Stimulated activated naive CD8-positive, alpha-beta T cell treated with anti-CD3 and anti-CD28 coated beads, Interleukin-15, amount 100 ng/mL, for 72 hours (primary cell): ENCODE measurements around the gene ZNF195.
"Not testable (repeated sequence)": the region's sequence is repeated elsewhere in the genome, so short reads cannot be mapped to it uniquely, and the experiment has no call there.

Experiments used
- ATAC-seq: fragments of 150-1000 bp; cut with Tn5 transposase; 2 replicates; pipeline ENCODE4 v1.10.0; 2021; ENCODE audit warnings: mild to moderate bottlenecking, moderate library complexity
- DNase-seq, 2 donors: peaks; one replicate each; pipeline ENCODE4 v3.0.0; 2021 to 2022
- H3K27ac Mint-ChIP-seq, 2 donors: one replicate each; pipeline ENCODE4 v1.8.0; 2022; ENCODE audit warnings: mild to moderate bottlenecking in 2 of 2, mixed read lengths in 2 of 2, moderate library complexity in 2 of 2
- H3K27me3 Mint-ChIP-seq: one replicate; pipeline ENCODE4 v1.8.0; 2022; ENCODE audit warnings: mixed read lengths
- H3K4me1 Mint-ChIP-seq: one replicate; pipeline ENCODE4 v1.8.0; 2022; ENCODE audit warnings: mild to moderate bottlenecking, mixed read lengths
- H3K4me3 Mint-ChIP-seq, 2 donors: one replicate each; pipeline ENCODE4 v1.8.0; 2022; ENCODE audit warnings: mild to moderate bottlenecking in 2 of 2, mixed read lengths in 2 of 2, moderate library complexity in 1 of 2
- H3K9me3 Mint-ChIP-seq, 2 donors: one replicate each; pipeline ENCODE4 v1.8.0; 2022; ENCODE audit warnings: mixed read lengths in 2 of 2

ZNF195 gene

DNA sequence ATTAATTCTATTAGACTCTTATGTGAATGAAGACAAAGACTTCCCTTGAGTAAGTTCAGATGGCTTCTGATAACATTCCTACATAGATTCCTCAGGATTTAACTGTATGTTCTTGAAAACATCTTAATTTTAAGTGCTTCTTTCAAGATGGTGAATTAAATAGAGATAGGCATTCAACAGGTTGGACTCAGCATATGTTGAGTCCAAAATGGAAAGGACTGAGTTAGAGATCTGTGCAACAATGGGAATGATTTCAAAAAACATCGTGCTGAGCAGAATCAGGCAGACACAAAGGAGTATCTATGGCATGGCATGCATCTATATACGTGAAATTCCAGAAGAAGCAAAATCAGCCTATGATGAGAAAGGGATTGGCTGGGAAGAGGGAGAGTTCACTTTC lies 36.2 kb downstream of the ZNF195 start:
- Mint-ChIP-seq H3K4me3 (no peak overlapping the region), H3K9me3 (peaks cover 8 to 12% of the 10 kb centered on the region in 2 donors), H3K27ac (no peak overlapping the region), H3K4me1 (peaks cover 7% of the 10 kb centered on the region), H3K27me3 (peaks cover 31% of the 10 kb centered on the region)
- DNase-seq: no peak
- no peak for ATAC-seq

DNA sequence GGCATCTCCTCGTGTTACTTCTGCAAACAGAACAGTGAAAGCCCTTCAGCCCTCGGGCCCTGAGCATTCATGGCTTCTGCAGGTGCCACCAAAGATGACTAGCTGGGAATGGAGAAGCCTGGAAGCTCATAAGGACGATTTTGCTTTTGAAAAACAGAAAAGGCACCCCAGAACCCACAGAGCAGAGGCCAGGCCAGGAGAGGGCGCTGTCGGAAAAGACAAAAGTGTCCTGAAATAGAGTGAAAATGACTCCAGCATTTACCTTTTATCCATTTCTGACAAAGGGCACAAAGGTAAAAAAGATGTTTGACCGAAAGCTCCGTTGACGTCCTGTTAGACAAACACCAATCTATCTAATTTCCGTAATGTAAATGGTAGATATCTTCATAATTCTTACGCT lies 37.6 kb downstream of the ZNF195 start:
- H3K9me3 Mint-ChIP-seq: peaks cover 0 to 5% of the 10 kb centered on the region in 2 donors
- peak; percentile 60 for ATAC-seq
- peak; percentile 63 to 68 for DNase-seq
- no peak overlapping the region for H3K4me3 Mint-ChIP-seq
- peaks cover 7% of the 10 kb centered on the region for H3K4me1 Mint-ChIP-seq
- peaks cover 31% of the 10 kb centered on the region for H3K27me3 Mint-ChIP-seq
- no peak overlapping the region for H3K27ac Mint-ChIP-seq

DNA sequence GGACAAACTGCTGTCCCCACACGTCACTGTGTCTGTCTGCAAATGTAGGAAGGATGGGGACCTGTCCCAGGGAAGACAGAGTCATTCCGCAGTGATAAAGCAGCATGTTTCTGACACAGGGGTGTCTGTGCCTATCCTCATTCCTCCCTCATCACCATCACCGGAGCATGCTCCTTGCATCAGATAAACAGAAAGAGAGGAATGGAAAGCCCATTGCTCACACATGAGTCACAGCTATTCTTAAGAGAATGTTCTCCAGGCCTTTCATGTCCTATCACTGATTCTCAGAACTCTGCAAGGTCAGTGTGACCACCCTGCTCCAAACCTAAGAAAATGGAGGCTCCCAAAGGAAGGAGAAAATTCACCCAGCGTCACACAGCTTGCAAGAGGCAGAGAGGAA lies 38.9 kb downstream of the ZNF195 start:
- no peak overlapping the region for H3K4me3 Mint-ChIP-seq
- no peaks in the 10 kb centered on the region for H3K9me3 Mint-ChIP-seq
- no peak overlapping the region for H3K27ac Mint-ChIP-seq
- H3K27me3 Mint-ChIP-seq: peaks cover 31% of the 10 kb centered on the region
- no peaks in the 10 kb centered on the region for H3K4me1 Mint-ChIP-seq
- DNase-seq (no peak), ATAC-seq (no peak)

DNA sequence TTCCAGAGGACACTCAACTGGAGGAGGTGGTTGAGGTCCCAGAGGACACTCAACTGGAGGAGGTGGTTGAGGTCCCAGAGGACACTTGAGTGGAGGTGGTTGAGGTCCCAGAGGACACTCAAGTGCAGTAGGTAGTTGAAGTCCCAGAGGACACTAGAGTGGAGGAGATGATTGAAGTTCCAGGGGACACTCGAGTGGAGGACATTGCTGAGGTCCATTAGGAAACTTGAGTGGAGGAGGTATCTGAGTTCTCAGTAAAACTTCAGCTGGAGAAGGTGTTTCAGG lies 39.7 kb downstream of the ZNF195 start:
- DNase-seq (no peak), ATAC-seq (no peak)
- no peak overlapping the region for H3K4me3 Mint-ChIP-seq
- H3K27me3 Mint-ChIP-seq: peaks cover 31% of the 10 kb centered on the region
- H3K9me3 Mint-ChIP-seq: no peaks in the 10 kb centered on the region
- H3K4me1 Mint-ChIP-seq: no peaks in the 10 kb centered on the region
- H3K27ac Mint-ChIP-seq: no peak overlapping the region

DNA sequence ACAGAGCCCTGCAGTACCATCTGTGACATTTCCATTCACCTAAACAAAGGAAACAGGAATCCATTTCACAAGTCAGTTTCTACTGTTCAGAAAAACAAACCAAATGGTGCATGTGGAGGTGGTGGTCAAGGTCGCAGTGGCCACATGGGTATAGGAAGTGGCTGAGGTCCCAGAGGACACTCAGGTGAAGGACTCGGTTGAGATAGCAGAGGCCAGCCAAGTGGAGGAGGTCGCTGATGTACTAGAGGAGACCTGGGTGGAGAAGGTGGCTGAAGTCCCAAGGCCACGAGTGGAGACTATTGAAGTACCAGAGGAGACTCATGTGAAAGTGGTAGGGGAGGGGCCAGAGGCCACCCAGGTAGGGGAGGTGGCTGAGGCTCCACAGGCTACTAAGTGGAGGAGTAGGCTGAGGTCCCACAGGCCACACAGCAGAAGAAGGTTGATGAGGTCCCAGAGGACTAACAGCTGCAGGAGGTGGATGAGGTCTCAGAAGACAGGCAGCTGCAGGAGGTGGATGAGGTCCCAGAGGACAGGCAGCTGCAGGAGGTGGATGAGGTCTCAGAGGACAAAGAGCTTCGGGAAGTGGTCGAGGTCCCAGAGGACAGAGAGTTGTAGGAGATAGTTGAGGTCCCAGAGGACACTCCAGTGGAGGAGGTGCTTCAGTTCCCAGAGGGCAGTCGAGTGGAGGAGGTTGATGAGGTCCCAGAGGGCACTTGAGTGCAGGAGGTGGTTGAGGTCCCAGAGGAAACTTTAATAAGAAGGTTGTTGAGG lies 40.2 kb downstream of the ZNF195 start:
- H3K27me3 Mint-ChIP-seq: peaks cover 31% of the 10 kb centered on the region
- no peak overlapping the region for H3K4me3 Mint-ChIP-seq
- H3K27ac Mint-ChIP-seq: peak overlapping the region; percentile 3 to 42
- H3K9me3 Mint-ChIP-seq: no peaks in the 10 kb centered on the region
- H3K4me1 Mint-ChIP-seq: no peaks in the 10 kb centered on the region
- ATAC-seq (no peak), DNase-seq (no peak)

DNA sequence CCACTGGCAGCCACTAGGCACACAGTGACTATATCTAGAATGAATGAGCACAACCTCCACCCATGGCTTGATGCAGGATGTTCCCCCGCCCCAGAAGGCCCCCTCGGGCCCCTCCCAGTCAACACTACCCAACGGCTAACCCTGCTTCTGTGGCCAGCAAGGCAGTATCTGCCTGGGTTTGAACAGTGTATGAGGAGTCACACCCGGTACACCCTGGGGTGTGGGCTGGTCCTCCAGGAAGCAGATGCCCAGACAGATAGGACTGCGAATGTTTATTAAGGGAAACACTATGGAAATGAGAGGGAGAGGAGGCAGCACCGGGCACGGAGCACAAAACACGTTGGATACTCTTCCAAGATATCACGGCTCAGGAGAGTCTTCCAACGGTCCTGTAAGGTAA lies 42.5 kb downstream of the ZNF195 start:
- not testable (repeated sequence) for DNase-seq, H3K9me3 Mint-ChIP-seq, H3K4me1 Mint-ChIP-seq, ATAC-seq, H3K4me3 Mint-ChIP-seq, H3K27ac Mint-ChIP-seq
- H3K27me3 Mint-ChIP-seq: peaks cover 31% of the 10 kb centered on the region

DNA sequence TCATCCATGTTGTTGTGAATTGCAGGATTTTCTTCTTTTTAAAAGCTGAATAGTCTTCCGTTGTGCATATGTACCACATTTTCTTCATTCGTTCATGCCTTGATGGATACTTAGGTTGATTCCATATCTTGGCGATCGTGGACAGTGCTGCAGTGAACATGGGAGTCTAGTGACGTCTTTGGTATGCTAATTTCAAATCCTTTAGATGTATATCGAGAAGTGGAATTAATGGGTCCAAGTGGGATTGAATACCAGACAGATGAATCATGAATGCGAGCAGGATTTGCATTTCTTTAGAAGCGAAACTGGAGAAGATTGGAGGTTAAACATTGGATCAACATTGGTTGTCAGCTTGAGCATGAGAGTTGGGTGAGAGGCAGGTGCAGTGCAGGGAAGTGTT lies 45.8 kb downstream of the ZNF195 start:
- DNase-seq, H3K4me3 Mint-ChIP-seq, H3K27ac Mint-ChIP-seq, H3K27me3 Mint-ChIP-seq, H3K4me1 Mint-ChIP-seq, H3K9me3 Mint-ChIP-seq, ATAC-seq: not testable (repeated sequence)

DNA sequence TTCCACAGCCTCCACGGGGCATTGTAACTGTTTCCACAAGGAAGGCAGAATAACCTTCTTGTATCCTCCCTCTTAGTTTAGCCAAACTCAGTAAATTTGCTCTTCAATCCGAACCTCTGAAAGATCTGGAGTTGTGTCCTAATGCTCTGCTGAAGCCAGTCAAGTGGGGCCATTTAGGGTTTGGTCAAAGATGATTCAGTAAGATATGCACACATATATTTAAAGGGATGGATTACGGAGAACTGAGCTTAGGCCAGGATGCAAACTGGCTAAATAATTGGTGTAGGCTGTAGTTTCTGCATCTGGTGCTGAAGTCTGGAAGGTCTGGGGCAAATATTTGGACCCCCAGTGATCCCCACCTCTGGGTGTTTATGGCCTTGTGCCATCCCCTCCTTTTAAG lies 47.9 kb downstream of the ZNF195 start:
- not testable (repeated sequence) for H3K4me1 Mint-ChIP-seq, H3K27me3 Mint-ChIP-seq, H3K4me3 Mint-ChIP-seq, H3K27ac Mint-ChIP-seq, ATAC-seq, H3K9me3 Mint-ChIP-seq, DNase-seq

DNA sequence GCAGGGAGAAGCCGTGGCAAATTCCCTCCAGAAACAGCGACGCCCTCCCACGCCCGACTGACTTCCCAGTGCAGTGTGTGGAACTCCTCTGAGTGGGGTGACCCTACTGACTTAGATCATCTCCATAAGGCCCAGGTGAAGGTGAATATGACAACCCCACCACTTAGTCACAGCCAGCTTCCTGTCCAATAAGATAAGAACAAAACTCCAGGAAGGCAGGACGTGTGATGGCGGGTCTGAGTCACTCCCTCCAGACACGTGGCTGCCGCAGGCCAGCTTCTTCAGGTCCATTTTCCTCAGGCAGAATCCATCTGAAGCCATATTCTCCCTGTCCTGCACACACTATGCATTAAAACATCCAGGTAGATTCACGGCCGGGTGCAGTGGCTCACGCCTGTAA lies 48.9 kb downstream of the ZNF195 start:
- not testable (repeated sequence) for H3K4me3 Mint-ChIP-seq, H3K27ac Mint-ChIP-seq, H3K9me3 Mint-ChIP-seq, H3K4me1 Mint-ChIP-seq, H3K27me3 Mint-ChIP-seq, DNase-seq, ATAC-seq

DNA sequence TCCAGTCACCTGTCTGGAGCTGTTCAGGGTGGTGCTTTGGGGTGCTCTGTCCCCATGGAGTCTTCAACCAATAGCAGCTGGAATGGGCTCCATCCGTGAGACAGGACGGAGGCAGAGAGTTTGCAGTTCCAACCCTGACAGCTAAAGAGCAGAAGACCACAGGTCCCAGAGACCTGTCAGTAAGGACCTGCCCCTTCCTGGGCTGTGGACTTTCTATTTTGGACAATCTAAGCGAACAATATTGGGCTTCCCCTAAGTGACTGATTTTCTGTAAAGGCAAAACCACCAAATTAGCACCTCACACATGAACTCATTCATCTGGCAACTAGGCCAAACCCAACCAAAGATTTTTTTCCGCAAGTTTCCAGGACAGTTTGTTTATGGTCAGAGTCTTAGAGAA lies 50.4 kb downstream of the ZNF195 start:
- DNase-seq, H3K27me3 Mint-ChIP-seq, H3K4me1 Mint-ChIP-seq, H3K9me3 Mint-ChIP-seq, H3K27ac Mint-ChIP-seq, H3K4me3 Mint-ChIP-seq, ATAC-seq: not testable (repeated sequence)

DNA sequence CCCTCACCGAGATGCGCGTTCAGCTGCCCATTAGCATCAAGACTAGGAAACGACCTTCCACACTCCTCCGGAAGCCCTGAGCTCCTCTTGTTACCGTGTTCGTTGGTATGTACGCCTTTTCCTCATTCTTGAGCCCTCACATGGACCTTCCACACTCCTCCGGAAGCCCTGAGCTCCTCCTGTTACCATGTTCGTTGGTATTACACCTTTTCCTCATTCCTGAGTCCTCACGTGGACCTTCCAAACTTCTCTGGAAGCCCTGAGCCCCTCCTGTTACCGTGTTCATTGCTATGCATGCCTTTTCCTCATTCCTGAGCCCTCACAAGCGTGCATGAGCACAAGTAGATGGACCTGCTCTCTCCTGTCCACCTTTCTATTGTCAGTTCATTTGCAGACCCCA lies 52.5 kb downstream of the ZNF195 start:
- H3K27me3 Mint-ChIP-seq, DNase-seq, H3K4me3 Mint-ChIP-seq, H3K9me3 Mint-ChIP-seq, ATAC-seq, H3K27ac Mint-ChIP-seq, H3K4me1 Mint-ChIP-seq: not testable (repeated sequence)

DNA sequence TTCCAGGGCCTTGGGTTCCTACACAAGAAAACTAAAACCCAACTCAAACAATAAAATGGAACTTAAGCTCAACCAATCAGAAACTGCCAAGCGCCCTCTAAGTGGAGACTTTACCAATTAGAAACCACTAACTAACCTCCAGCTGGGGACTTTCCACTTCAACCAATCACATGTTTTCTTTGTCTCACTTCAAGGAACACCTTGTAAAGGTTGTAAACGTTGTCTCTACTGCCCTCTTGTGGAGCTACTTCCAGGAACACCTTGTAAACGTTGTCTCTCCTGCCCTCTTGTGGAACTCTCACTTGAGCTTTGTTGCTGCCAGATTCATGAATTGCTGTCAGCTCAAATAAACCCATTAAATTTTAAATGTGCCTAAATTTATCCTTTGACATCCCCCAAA lies 54.2 kb downstream of the ZNF195 start:
- not testable (repeated sequence) for H3K4me3 Mint-ChIP-seq, DNase-seq, H3K9me3 Mint-ChIP-seq, H3K27me3 Mint-ChIP-seq, H3K27ac Mint-ChIP-seq, H3K4me1 Mint-ChIP-seq
- ATAC-seq: peak; percentile 90
